Measurements from ENCODE around the gene CUL2. TPM values are rescaled to one million over a fixed set of nuclear protein-coding genes. Genes with fewer than 3 reads are reported as not detected.
A peak's percentile ranks its signal among the peaks of the same experiment; 100 is the strongest.

The CUL2 gene
- 28.1 and 34.1 TPM in 2 replicates for total RNA-seq (ENCODE audit: low replicate concordance)

DNA sequence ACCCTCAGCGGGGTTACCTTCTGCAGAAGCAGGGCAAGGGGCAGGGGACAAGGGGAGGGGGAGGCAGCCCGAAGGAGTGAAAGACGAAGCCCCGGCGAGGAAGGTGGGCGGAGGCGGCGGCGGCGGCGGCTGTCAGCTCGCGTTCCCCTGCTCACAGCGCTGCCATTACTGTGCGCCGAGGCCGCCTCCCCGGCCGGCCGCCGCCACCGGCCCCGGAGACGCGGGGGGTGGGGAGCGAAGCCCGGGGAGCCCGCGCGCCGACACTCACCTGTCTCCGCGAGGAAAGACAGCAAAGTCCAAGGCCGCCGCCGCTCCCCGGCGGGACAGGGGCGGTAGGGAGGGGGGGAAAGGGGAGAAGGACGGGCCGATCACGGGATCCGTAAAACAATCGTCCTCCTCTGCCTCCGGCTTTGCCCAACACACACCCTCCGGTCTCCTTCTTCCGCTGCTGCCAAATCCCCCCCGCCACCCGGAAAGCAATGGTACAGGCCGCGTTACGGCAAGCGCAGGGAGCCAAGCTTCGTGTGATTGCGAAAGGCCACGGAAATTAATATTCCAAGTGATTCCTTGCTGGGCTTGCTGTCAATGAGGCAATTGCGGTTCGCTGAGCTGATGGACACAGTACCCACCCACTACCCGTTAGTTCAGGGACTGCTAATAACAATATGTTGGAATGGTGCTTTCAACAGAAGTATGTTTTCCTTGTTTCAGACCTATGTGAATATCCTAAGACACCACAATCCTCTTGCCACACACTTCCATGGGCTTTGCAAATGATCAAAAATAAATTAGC lies at the start of gene CUL2:
Gene CUL2, minus strand, starts transcription at position 180 of the 793 bp plus-strand sequence. CDS start 19,024 bp downstream, outside the sequence.
- peak; percentile 97 for DNase-seq (ENCODE audit: low read depth)
- peak within 1 kb of the TSS; percentile 81 for H3K4me3 ChIP-seq (ENCODE audit: low read depth, low read length)
- TF ChIP-seq, protein P1, sequence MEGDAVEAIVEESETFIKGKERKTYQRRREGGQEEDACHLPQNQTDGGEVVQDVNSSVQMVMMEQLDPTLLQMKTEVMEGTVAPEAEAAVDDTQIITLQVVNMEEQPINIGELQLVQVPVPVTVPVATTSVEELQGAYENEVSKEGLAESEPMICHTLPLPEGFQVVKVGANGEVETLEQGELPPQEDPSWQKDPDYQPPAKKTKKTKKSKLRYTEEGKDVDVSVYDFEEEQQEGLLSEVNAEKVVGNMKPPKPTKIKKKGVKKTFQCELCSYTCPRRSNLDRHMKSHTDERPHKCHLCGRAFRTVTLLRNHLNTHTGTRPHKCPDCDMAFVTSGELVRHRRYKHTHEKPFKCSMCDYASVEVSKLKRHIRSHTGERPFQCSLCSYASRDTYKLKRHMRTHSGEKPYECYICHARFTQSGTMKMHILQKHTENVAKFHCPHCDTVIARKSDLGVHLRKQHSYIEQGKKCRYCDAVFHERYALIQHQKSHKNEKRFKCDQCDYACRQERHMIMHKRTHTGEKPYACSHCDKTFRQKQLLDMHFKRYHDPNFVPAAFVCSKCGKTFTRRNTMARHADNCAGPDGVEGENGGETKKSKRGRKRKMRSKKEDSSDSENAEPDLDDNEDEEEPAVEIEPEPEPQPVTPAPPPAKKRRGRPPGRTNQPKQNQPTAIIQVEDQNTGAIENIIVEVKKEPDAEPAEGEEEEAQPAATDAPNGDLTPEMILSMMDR (IDR thresholded peaks at IDR 0.05; ENCODE audit: insufficient read depth, low read length), result no peak

DNA sequence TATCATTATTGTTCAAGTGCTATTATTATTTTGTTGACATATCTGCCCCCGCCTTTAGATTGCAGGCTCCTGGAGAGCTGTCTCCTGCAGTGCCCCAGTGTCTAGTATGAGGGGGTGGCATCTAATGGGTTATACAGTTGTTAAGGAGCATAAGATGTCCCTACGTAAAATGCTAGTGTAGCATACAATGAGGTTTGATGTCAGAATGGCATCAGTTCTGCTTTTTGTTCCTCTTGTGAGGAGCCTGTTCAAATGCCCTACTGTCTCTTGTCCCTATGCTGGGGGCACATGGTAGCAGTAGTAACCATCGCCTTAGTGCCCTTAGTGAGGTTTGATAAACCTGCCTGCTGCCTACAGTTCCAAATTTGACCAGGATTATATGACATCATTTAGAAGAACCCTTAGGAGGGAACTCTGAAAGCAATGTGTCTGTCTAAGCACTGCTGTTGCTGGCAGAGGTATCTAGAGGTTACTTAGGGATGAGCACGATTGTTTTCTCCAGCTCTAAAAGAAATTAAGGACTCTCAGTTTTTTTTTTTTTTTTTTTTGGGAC lies 46.2 kb upstream of the CUL2 start:
- no peak for DNase-seq (ENCODE audit: low read depth)
- no peak overlapping the region for H3K4me3 ChIP-seq (ENCODE audit: low read depth, low read length)
- TF ChIP-seq, protein P1 (IDR thresholded peaks at IDR 0.05; ENCODE audit: insufficient read depth, low read length), result no peak

DNA sequence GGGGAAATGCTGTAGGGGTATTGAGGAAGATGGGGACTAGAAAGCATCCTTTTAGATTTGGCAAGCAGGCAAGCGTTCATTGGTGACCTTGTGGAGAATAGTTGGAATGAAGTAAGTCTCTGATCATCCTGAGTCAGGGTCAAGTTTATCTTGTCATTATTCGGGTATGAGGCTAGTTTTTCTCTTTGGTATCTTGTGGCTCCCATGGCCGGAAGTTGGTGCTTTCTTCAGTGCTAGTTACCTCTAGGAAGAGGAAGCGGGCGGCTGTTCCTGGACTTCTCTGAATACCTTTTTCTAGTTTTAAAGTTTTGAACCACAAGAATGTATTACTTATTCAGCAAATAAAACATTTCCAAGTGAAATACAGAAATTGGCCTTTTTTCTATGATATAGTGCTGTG lies 45.7 kb upstream of the CUL2 start:
- TF ChIP-seq, protein P1 (IDR thresholded peaks at IDR 0.05; ENCODE audit: insufficient read depth, low read length), result no peak
- H3K4me3 ChIP-seq (ENCODE audit: low read depth, low read length), result no peak overlapping the region
- DNase-seq (ENCODE audit: low read depth), result no peak

DNA sequence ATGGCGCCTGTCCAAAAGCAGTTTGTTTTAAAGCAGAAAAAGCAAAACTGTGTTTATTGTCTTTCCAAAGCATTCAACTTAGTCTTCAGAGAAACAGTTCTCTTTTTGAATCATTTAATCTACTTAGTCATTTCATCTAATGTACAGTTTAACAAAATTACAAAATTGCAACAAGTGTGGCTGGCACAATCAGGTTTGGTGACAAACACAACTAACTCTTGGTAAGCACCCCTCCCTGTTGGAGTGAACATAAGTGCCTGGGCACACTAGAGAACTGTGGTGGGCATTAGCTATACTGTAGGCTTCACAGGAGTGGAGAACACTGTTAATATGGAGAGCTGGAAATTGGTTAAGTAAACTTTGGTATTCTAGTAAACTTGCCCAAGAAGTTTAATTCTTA lies 43.4 kb upstream of the CUL2 start:
- DNase-seq (ENCODE audit: low read depth), result no peak
- TF ChIP-seq, protein P1 (IDR thresholded peaks at IDR 0.05; ENCODE audit: insufficient read depth, low read length), result no peak
- no peak overlapping the region for H3K4me3 ChIP-seq (ENCODE audit: low read depth, low read length)

DNA sequence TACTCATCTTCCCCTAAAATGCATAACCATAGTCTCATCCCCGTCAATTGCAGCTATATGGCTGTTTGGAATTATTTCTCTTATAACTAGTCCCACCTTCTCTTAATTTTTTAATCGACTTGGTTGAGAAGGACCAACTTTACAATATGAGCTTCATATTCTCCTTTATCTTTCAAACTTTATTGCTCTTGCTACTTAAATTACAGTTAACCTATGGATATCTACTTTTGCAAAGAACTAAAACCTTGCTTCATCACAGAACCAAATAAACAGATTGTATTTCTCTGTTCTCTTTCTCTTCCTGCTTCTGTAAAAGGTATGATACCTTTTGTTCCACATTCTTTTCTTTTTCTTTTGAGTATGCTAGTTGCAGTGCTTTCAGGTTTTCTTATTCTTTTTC lies 42.6 kb upstream of the CUL2 start:
- no peak for DNase-seq (ENCODE audit: low read depth)
- TF ChIP-seq, protein P1 (IDR thresholded peaks at IDR 0.05; ENCODE audit: insufficient read depth, low read length), result no peak
- H3K4me3 ChIP-seq (ENCODE audit: low read depth, low read length), result no peak overlapping the region

DNA sequence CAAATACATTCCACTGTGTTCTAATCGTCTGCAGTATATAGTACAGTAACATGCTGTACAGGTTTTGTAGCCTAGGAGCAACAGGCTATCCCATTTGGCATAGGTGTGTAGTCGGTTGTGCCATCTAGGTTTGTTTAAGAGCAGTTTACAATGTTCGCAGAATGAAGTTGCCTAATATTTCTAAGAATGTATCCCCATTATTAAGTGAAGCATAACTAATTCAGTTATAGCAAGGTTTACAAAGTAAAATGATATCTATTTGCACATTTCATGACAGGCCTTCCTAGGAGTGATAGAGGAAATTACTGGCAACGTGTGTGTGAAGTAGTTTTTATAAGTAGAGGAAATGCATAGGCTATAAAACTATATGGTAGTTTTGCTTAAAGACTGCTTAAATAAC lies 40.5 kb upstream of the CUL2 start:
- no peak overlapping the region for H3K4me3 ChIP-seq (ENCODE audit: low read depth, low read length)
- DNase-seq (ENCODE audit: low read depth), result no peak
- TF ChIP-seq, protein P1 (IDR thresholded peaks at IDR 0.05; ENCODE audit: insufficient read depth, low read length), result no peak
